SH-SY5Y (cell line): ENCODE data around the gene ZNF774.

Experiments used
- GATA2 ChIP-seq: IDR thresholded peaks from 2 replicates; pipeline ENCODE4 v1.6.1; 2011; ENCODE audit warnings: mild to moderate bottlenecking, low read depth, low read length
- GATA3 ChIP-seq: IDR thresholded peaks from 2 replicates; pipeline ENCODE4 v1.6.1; 2011; ENCODE audit warnings: low read depth, mild to moderate bottlenecking, low read length, moderate library complexity

DNA sequence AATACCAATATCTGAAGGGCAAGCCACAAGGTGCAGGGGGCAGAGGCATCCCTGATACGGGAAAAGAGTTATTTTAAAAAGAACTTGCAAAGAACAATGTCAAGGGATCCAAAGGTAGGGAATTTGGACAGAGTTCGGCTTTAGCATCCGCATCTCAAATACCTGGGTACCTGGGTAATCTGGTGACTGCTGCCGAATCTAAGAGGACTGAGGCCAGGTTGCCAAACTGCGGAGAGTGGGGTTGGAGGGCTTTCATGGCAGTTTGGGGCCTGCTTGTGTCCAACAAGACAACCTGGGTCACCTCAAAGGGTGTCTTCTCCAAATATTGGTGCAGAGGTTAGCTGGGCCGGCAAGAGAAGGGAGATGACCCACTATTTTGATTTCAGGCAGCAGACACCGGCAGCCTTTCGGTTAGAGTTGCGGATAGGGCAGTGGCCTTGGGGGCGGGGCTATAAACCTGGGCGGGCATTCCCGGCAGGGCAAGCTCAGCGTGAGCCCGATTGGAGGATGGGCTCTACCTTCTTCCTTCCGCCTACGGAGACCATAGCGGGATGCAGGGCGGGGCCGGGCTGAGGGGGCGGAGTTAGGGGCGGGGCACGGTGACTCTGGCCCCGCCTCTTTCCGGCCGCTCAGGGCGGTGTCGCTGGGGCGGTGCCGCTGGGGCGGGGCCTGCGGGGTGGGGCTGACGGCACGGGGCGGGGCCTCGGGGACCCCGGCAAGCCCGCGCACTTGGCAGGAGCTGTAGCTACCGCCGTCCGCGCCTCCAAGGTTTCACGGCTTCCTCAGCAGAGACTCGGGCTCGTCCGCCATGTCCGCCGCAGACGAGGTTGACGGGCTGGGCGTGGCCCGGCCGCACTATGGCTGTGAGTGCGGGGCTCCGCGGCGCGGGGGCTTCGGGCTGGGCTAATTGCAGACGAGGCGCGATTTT, 35.7 kb downstream of the ZNF774 start, which contains the start of gene IQGAP1:
- no peak for TF ChIP-seq GATA3
- no peak for TF ChIP-seq GATA2
